Adipose tissue (tissue), 3 donors: Measurements from ENCODE around the gene RASSF1. TPM values are rescaled to one million over a fixed set of nuclear protein-coding genes. Genes with fewer than 3 reads are reported as not detected.

Source experiments
- polyA plus RNA-seq, 3 donors: library from polyadenylated mRNA; stranded (reverse); fragments of 200-250 nt; gene quantifications; one replicate each; pipeline ENCODE4 v1.2.3, GENCODE V29; 2013
- donor health status: healthy with polysubstance abuse.
- donor health status: Bipolar disorder and iron deficiency.
- donor health status: healthy.

RASSF1 gene
- polyA plus RNA-seq, 3 donors: 39.4 to 44.6 (median 43.7) TPM

Other genes starting within 250 kb of the RASSF1 start
- 10 to 100 TPM in 2 of 3 donors, 1 to 10 TPM in 1; 5.5 to 35.5 (median 23.8) TPM for gene SEMA3F, start 185.5 kb downstream of the RASSF1 start, polyA plus RNA-seq
- under 1 TPM in 1 of 3 donors, not detected in 2; 0.13 TPM for gene GNAT1, start 149.2 kb downstream of the RASSF1 start, polyA plus RNA-seq
- 10 to 100 TPM in 1 of 3 donors, under 1 TPM in 1, not detected in 1; 0.34 to 22.0 TPM for gene SLC38A3, start 135.6 kb downstream of the RASSF1 start, polyA plus RNA-seq
- gene GNAI2, start 104.6 kb downstream of the RASSF1 start, polyA plus RNA-seq: 100 to 1,000 TPM in 2 of 3 donors, 10 to 100 TPM in 1; 53.4 to 242 (median 211) TPM
- gene SEMA3B, start 71.7 kb downstream of the RASSF1 start, polyA plus RNA-seq: 10 to 100 TPM; 17.9 to 29.2 (median 21.1) TPM
- gene LSMEM2, start 61.7 kb downstream of the RASSF1 start, polyA plus RNA-seq: under 1 TPM in 2 of 3 donors, not detected in 1; 0.15 TPM
- 100 to 1,000 TPM in 1 of 3 donors, 10 to 100 TPM in 2; 54.3 to 114 (median 77.3) TPM for gene IFRD2, start 48.4 kb downstream of the RASSF1 start, polyA plus RNA-seq
- gene HYAL3, start 41.4 kb downstream of the RASSF1 start, polyA plus RNA-seq: 1 to 10 TPM; 1.7 to 4.0 (median 2.5) TPM
- gene NAA80, start 41.4 kb downstream of the RASSF1 start, polyA plus RNA-seq: 10 to 100 TPM in 1 of 3 donors, 1 to 10 TPM in 2; 7.0 to 14.4 (median 7.6) TPM
- 10 to 100 TPM in 2 of 3 donors, 1 to 10 TPM in 1; 6.3 to 19.0 (median 14.9) TPM for gene HYAL1, start 37.3 kb downstream of the RASSF1 start, polyA plus RNA-seq
- gene HYAL2, start 18.1 kb downstream of the RASSF1 start, polyA plus RNA-seq: 100 to 1,000 TPM in 1 of 3 donors, 10 to 100 TPM in 2; 29.0 to 140 (median 80.3) TPM
- 10 to 100 TPM; 26.3 to 56.5 (median 31.2) TPM for gene TUSC2, start 12.6 kb downstream of the RASSF1 start, polyA plus RNA-seq
- gene ZMYND10, start 4.9 kb upstream of the RASSF1 start, polyA plus RNA-seq: 1 to 10 TPM in 1 of 3 donors, under 1 TPM in 1, not detected in 1; 0.28 to 1.1 TPM
- 10 to 100 TPM; 13.1 to 23.9 (median 14.5) TPM for gene NPRL2, start 9.9 kb upstream of the RASSF1 start, polyA plus RNA-seq
- 10 to 100 TPM; 13.2 to 25.3 (median 19.7) TPM for gene CYB561D2, start 10.0 kb upstream of the RASSF1 start, polyA plus RNA-seq
- gene TMEM115, start 18.7 kb upstream of the RASSF1 start, polyA plus RNA-seq: 10 to 100 TPM; 13.5 to 39.1 (median 23.4) TPM
- 1 to 10 TPM in 1 of 3 donors, under 1 TPM in 2; 0.56 to 1.7 (median 0.68) TPM for gene CACNA2D2, start 162.8 kb upstream of the RASSF1 start, polyA plus RNA-seq
- gene C3orf18, start 226.9 kb upstream of the RASSF1 start, polyA plus RNA-seq: 1 to 10 TPM; 5.5 to 8.2 (median 6.9) TPM
- gene HEMK1, start 228.7 kb upstream of the RASSF1 start, polyA plus RNA-seq: 10 to 100 TPM; 12.2 to 20.8 (median 12.6) TPM